Gastrocnemius medialis (tissue), 4 donors: ENCODE results near the gene TNF. TPM values are rescaled to one million over a fixed set of nuclear protein-coding genes. Genes with fewer than 3 reads are reported as not detected.

ENCODE experiments used
- ATAC-seq, 2 donors: fragments of 150-250 bp; one replicate each; pipeline ENCODE4 v1.9.1; 2016
- DNase-seq, 2 donors: peaks; one replicate each; pipeline ENCODE4 v3.0.0-alpha.2; 2019
- H3K27ac ChIP-seq, 4 donors: fragments of 200-600 bp; sonication (generic); 1 replicate in 1 of 4; 2 replicates in 3 of 4; pipeline ENCODE4 v1.5.1; 2016 to 2018; ENCODE audit warnings: mild to moderate bottlenecking in 2 of 4, moderate library complexity in 1 of 4
- H3K27me3 ChIP-seq, 3 donors: fragments of 200-600 bp; sonication (generic) in 2 of 3; 1 replicate in 1 of 3; 2 replicates in 2 of 3; pipeline versions ENCODE4 v1.5.1 to v1.6.0; 2016 to 2019; ENCODE audit warnings: mild to moderate bottlenecking in 1 of 3, moderate library complexity in 1 of 3
- H3K36me3 ChIP-seq, 2 donors: fragments of 200-600 bp; sonication (generic) in 1 of 2; one replicate each; pipeline ENCODE4 v1.5.1; 2017 to 2018
- H3K4me1 ChIP-seq, 2 donors: fragments of 200-600 bp; sonication (generic) in 1 of 2; one replicate each; pipeline ENCODE4 v1.5.1; 2016 to 2017; ENCODE audit warnings: mild to moderate bottlenecking in 2 of 2
- H3K4me3 ChIP-seq, 4 donors: fragments of 200-600 bp; sonication (generic) in 3 of 4; 1 replicate in 1 of 4; 2 replicates in 3 of 4; pipeline ENCODE4 v1.5.1; 2016 to 2019; ENCODE audit warnings: mild to moderate bottlenecking in 2 of 4
- H3K9me3 ChIP-seq, 3 donors: fragments of 200-600 bp; sonication (generic) in 2 of 3; 1 replicate in 1 of 3; 2 replicates in 2 of 3; pipeline ENCODE4 v1.5.1; 2016 to 2019
- POLR2A ChIP-seq, 2 donors: fragments of 450-650 bp; IDR thresholded peaks; one replicate each; pipeline ENCODE4 v1.6.1; 2017; ENCODE audit warnings: antibody characterized with exemption in 2 of 2, mild to moderate bottlenecking in 2 of 2, moderate library complexity in 2 of 2
- in situ Hi-C, 4 donors: fragments of 200-750 bp; cut with MboI; loops; one replicate each; pipeline versions ENCODE4 v1.15.0 to v1.8.0; 2017; ENCODE audit warnings: low sequenced_read_pairs in 4 of 4
- intact Hi-C: fragments of 100-400 bp; cut with DNase I; formaldehyde crosslinking; loops from one replicate; pipeline ENCODE4 v1.15.1; 2023; ENCODE audit warnings: low total_unique reads
- total RNA-seq, 4 donors: library from RNA; depleted of rRNA; stranded (reverse); fragments of >200 nt; gene quantifications; one replicate each; pipeline versions ENCODE4 v1.1.0 to v1.2.3, GENCODE V29; 2016
- TF ChIP-seq, protein P1 (sequence below), 5 experiments: fragments of 450-650 bp in 3 of 5; fragments of 200-600 bp in 2 of 5; sonication (generic) in 2 of 5; IDR thresholded peaks in 4 of 5; conservative IDR thresholded peaks in 1 of 5; 1 replicate in 4 of 5; 2 replicates in 1 of 5; pipeline ENCODE4 v1.5.1; 2016 to 2019; ENCODE audit warnings: antibody characterized with exemption in 5 of 5, mild to moderate bottlenecking in 3 of 5, moderate library complexity in 3 of 5

The TNF gene
- total RNA-seq, 4 donors from 2014 or later, result 0.23 to 0.87 TPM; not detected in 2

DNA sequence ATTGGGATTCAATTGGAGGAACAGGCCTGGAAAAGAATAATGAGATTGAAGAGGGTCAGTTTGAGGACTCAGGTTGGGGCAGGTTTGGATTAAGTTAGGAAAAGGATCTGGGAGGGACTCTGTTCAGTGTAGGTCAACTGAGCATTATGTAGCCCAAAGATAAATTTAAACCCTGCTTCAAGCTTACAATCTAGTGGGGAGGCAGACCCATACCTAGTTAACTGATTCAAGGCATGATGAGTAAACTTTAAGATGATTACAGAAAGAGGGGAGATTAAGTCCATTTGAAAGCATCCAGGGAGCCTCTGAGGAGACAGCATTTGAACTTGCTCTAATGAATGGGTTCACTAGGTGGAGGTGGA lies 14.7 kb upstream of the TNF start:
- no peak overlapping the region for H3K4me3 ChIP-seq
- TF ChIP-seq, protein P1, sequence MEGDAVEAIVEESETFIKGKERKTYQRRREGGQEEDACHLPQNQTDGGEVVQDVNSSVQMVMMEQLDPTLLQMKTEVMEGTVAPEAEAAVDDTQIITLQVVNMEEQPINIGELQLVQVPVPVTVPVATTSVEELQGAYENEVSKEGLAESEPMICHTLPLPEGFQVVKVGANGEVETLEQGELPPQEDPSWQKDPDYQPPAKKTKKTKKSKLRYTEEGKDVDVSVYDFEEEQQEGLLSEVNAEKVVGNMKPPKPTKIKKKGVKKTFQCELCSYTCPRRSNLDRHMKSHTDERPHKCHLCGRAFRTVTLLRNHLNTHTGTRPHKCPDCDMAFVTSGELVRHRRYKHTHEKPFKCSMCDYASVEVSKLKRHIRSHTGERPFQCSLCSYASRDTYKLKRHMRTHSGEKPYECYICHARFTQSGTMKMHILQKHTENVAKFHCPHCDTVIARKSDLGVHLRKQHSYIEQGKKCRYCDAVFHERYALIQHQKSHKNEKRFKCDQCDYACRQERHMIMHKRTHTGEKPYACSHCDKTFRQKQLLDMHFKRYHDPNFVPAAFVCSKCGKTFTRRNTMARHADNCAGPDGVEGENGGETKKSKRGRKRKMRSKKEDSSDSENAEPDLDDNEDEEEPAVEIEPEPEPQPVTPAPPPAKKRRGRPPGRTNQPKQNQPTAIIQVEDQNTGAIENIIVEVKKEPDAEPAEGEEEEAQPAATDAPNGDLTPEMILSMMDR (IDR thresholded peaks at IDR 0.05 in 4 of 5, conservative IDR thresholded peaks at IDR 0.05 in 1 of 5), result no peak
- TF ChIP-seq POLR2A (IDR thresholded peaks at IDR 0.05), result no peak

DNA sequence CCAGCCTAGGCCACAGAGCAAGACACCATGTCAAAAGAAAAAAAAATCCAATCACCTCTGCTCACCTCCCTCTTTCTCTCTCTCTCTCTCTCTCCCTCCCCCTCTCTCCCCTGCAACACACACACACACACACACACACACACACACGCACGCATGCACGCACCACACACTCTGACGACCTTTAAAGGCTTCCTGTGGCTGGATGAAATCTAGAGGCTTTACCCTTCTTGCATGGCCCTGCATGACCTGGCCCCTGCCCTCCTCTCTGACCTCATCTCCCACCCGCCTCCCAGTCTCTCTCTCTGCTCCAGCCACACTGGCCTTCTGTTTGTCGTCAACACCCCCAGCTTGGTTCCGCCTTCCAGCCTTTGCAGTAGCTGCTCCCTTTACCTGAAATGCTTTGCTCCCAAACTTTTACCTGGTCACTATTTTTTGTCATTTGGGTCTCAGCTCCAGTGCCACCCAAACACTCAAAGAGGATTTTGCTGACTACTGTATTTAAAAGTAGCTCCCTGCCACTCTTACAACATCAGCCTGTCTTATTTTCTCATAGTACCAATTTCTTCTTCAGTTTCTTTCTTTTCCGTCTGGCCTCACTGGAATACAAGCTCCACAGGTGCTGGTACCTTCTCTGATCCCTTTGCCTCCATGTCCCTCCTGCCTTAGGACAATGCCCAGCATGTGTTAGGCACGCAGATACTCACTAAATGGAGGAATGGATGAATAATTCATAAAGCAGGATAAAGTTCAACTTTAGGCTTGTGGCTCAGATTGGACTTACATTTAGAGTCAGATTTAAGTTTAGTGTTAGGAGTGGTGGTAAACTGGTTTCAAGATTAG lies 7.6 kb upstream of the TNF start:
- in situ Hi-C loops, result no loop called here
- intact Hi-C loops, result no loop called here
- DNase-seq (no peak), ATAC-seq (no peak)
- no peaks in the 10 kb centered on the region for H3K4me1 ChIP-seq
- TF ChIP-seq, protein P1 (IDR thresholded peaks at IDR 0.05 in 4 of 5, conservative IDR thresholded peaks at IDR 0.05 in 1 of 5), result no peak
- TF ChIP-seq POLR2A (IDR thresholded peaks at IDR 0.05), result no peak
- H3K27me3 ChIP-seq, result no peaks in the 10 kb centered on the region
- H3K27ac ChIP-seq, result no peak overlapping the region
- H3K36me3 ChIP-seq, result no peaks in the 10 kb centered on the region
- H3K9me3 ChIP-seq, result no peaks in the 10 kb centered on the region
- H3K4me3 ChIP-seq, result no peak overlapping the region

More for the DNA sequence above, 14.7 kb upstream of the TNF start:
- H3K27me3 ChIP-seq, result no peaks in the 10 kb centered on the region
- in situ Hi-C loops, result no loop called here
- intact Hi-C loops, result no loop called here
- peak overlapping the region in 3 of 4 donors; percentile 51 to 64 (median 59) for H3K27ac ChIP-seq
- DNase-seq (no peak), ATAC-seq (no peak)
- no peaks in the 10 kb centered on the region for H3K9me3 ChIP-seq
- peaks cover 14 to 29% of the 10 kb centered on the region in 2 donors for H3K4me1 ChIP-seq
- H3K36me3 ChIP-seq, result peaks cover 0 to 24% of the 10 kb centered on the region in 2 donors

DNA sequence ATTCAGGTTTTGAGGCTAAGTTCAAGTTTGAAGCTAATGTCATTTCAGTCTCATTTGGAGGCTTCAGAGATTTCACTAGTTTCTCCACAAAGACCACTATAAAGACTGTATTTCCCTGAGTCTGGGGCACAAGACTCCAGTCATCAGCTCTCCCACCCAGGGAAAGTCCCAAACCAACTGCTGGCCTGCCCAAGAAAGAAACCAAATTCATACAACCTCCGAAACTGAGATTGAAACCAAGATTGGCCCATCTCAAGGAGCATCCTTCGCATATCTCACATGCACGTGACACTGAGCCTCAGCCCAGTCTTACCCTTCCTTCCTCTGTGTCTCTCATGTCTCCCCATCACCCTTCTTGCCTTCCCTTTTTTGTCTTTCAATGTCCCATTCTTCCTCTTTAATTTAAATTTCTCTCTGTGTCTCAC lies 6.8 kb upstream of the TNF start:
- in situ Hi-C loops (no loop called here), intact Hi-C loops (no loop called here)
- H3K4me1 ChIP-seq, result no peaks in the 10 kb centered on the region
- ATAC-seq, result no peak
- H3K27ac ChIP-seq, result no peak overlapping the region
- no peaks in the 10 kb centered on the region for H3K9me3 ChIP-seq
- H3K4me3 ChIP-seq, result no peak overlapping the region
- no peaks in the 10 kb centered on the region for H3K36me3 ChIP-seq
- no peak for DNase-seq
- no peak for TF ChIP-seq POLR2A (IDR thresholded peaks at IDR 0.05)
- TF ChIP-seq, protein P1 (IDR thresholded peaks at IDR 0.05 in 4 of 5, conservative IDR thresholded peaks at IDR 0.05 in 1 of 5), result no peak
- no peaks in the 10 kb centered on the region for H3K27me3 ChIP-seq

DNA sequence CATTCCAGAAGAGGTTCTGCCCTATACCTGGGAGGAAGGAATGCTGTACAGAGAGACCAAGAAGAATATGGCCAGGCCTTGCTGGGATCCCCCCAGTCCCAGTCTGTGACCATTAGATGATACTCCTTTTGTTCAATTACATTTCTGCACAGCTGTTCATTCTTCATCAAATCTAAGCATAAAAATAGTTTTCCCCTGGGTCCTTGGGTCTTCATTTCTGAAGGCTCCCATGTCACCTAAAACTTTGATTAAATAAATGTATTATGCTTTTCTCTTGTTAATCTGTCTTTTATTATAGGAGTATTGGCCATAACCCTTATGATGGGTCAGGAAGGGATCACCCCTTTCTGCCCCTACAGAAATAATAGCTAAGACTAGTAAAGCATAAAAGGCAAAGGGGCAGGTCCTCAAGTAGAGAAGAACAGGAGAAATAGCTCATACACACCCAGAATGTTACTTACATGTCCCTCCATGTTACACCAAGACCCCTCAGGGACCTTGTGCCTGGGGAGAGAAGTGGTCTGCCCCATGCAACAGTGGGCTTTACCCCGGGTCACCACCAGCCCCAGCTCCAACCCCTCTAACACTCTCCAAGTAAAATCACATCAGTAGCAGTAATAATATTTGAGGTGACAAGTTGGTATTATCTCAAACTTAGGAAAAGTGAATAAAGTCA lies 5.4 kb upstream of the TNF start:
- intact Hi-C loops (no loop called here), in situ Hi-C loops (no loop called here)
- Histone ChIP-seq H3K36me3 (no peaks in the 10 kb centered on the region), H3K4me1 (no peaks in the 10 kb centered on the region), H3K27me3 (no peaks in the 10 kb centered on the region), H3K4me3 (no peak overlapping the region), H3K9me3 (no peaks in the 10 kb centered on the region), H3K27ac (no peak overlapping the region)
- ATAC-seq (no peak), DNase-seq (no peak)
- TF ChIP-seq, protein P1 (IDR thresholded peaks at IDR 0.05 in 4 of 5, conservative IDR thresholded peaks at IDR 0.05 in 1 of 5), result no peak
- TF ChIP-seq POLR2A (IDR thresholded peaks at IDR 0.05), result no peak
